Skin of body (tissue), 2 donors: ENCODE measurements around the gene WWP2. TPM values are rescaled to one million over a fixed set of nuclear protein-coding genes. Genes with fewer than 3 reads are reported as not detected.
"Not testable (repeated sequence)": the region's sequence is repeated elsewhere in the genome, so short reads cannot be mapped to it uniquely, and the experiment has no call there.

ENCODE experiments used
- DNase-seq: peaks from one replicate; lab custom pipeline; 2025; lab: John Stamatoyannopoulos, UW
- total RNA-seq: library from RNA; depleted of rRNA; stranded (reverse); fragments of >200 nt; gene quantifications from one replicate; pipeline ENCODE4 v1.2.3, GENCODE V29; 2014

The WWP2 gene
- total RNA-seq, 1 donor from 2014 or later = 13.6 TPM

DNA sequence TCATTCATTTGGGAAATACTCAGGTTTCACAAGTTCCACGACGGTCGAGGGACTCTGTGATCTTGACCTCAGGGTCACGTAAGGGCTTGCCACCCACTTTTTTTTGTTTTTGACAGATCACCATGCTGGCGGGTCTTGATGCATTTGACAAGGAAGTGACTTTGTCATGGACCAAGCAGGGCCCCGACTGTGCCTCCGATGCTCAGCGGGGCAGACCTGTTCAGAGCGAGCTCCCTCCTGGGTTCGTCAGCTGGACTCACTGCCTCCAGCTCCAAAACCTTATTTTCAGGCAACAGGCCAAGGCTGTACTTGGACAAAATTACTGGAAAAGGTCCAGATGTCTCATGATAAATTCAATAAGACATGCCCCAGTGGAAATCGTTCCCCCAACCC, 180.0 kb downstream of the WWP2 start:
- DNase-seq = no peak

DNA sequence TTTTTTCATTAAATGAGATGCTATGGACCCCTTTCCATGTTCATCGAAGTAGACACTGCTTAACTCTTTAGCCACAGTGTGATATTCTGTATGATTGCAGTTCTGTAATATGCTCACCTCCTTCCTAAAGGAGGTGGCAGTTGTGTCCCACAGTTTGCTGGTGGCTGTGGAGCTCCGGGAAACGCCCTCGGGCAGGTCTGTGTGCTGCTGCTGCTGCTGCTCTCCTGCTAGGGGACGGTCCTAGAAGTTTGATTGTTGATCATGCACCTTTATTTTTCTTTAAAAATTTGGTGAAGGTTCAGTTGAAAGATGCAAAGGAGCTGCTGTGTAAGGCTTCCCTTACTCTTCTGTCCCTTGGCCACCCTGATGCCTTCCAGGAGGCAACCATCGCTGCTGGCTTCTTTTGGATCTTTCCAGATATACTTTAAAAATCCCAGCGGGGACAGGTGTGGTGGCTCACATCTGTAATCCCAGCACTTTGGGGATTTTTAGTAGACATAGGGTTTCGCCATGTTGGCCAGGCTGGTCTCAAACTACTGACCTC, 180.6 kb downstream of the WWP2 start:
- DNase-seq = no peak

GRCh38 chr16:69943241-69944036, 181.3 kb downstream of the WWP2 start:
- not testable (repeated sequence) for DNase-seq

DNA sequence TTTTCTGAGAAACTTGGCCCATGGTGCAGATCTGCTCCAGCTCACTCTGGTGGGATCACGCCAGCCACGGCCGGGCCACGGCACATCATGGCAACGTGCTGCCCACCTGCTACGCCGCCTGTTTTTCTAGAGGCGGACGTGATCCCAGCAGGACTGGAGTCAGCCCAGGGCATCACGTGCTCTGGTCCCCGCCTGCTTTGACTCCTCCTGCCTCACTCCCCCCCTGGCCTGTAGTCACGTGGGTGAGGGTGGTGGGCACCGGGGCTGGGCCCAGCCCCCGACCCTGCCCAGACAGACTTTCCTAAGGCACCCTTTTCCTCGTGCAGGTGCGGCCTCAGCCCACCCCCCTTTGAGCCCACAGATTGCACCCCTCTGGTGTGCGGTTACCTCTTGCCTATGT, 188.3 kb downstream of the WWP2 start:
- DNase-seq = not testable (repeated sequence)

DNA sequence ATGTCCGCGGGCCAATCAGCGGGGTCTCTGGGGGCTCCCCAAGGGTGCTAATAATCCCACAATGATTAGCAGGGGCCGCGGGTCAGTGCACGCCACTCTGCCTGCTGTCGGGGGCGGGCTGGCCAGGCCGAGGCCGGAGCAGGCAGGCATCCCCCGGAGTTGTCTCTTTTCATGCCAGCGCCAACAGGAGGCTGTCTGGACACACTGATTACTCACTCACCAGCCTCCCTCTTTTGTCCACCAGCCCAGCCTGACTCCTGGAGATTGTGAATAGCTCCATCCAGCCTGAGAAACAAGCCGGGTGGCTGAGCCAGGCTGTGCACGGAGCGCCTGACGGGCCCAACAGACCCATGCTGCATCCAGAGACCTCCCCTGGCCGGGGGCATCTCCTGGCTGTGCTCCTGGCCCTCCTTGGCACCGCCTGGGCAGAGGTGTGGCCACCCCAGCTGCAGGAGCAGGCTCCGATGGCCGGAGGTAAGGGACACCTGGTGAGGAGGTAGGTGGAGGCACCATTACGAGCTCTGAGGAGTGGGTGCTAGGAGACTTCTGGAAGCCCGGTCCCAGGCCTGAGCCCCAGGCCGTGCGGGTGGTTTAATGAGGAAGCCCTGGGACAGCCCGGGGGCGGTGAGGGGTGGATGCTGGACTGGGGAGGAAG, 189.0 kb downstream of the WWP2 start, which contains the start of gene CLEC18A:
CLEC18A (plus strand) TSS at position 318 of the 655 bp plus-strand sequence; CDS start at position 351, 33 bp downstream.
- not testable (repeated sequence) for DNase-seq

DNA sequence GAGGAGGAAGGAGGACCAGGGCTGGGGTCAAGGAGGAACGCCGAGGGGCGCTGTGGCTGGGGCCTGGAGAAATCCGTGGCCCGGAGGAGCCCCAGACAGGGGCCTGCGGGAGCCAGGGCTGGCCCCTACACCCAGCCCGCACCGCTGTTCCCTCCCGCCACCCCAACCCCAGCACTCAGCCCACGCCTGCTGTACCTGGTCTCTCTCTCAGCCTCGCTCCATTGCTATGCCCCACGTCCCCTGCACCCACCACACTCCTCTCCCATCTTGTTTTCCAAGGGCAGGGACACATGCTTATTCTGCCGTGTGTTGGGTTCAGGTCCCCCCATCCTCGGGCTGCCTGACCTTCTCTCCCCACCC, 189.5 kb downstream of the WWP2 start:
- not testable (repeated sequence) for DNase-seq

DNA sequence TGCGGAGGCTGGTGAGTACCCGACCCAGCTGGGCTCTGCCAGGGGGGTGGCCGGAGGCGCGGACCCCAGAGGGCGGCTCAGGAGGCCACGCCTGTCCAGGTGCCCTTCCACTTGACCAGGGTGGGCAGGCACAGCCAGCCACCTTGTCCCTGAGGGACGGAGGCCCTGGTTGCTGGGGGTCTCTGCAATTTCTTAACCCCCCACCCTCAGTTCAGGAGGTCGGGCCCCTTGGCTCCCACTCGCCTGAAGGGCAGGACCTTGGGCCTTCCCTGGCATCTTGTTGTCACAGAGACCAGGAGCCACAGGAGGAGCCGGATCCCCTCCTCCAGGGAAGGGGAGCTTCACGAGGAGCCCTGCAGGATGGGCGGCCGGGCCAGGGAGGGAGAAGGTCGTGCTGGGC, 190.0 kb downstream of the WWP2 start:
- not testable (repeated sequence) for DNase-seq

DNA sequence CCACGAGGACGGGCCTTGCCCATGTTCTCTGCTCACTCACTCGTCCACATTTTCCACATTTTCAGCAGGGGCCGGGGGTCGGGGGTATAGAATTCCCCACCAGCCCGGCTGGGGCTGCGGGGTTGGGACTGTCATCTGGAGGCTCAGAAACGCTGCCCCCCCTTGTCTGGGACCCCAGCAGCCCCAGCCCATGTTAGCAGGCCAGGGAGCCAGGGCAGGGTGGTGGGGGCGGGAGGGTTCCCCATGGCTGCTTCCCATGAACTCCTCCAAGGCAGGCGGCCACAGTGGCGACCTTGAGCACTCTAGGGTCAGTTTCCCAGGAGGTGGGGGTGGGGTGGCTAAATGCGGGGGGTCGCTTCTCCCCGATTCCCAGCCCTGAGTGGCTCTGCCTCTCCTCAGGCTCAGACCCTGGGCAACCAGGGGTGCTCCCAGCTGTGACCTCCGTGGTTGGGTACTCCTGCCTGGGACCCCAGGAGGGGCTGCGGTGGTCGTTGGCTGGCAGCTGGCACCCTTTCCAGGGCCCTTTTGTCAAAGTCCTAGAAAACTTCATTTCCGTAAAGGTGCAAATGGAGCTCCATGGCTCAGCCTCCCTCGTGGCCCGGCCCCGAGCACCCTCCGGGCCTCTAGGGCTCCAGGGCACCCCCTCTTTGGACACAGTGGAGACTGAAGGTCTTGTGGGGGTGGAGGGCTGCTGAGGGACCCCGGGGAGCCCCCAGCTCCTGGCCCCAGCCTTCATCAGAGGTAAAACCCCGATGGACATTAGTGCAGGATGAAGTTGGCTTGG, 190.6 kb downstream of the WWP2 start:
- not testable (repeated sequence) for DNase-seq

DNA sequence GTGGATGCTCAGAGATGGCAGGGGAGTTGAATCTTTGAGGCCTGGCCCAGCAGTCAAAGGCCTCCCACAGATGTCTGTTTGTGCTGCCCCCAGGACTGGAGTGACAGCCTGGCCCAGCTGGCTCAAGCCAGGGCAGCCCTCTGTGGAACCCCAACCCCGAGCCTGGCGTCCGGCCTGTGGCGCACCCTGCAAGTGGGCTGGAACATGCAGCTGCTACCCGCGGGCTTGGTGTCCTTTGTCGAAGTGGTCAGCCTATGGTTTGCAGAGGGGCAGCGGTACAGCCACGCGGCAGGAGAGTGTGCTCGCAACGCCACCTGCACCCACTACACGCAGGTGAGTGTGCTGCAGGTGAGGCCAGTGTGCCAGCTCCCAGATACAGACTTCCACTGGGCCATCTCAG, 192.1 kb downstream of the WWP2 start:
- DNase-seq = not testable (repeated sequence)

DNA sequence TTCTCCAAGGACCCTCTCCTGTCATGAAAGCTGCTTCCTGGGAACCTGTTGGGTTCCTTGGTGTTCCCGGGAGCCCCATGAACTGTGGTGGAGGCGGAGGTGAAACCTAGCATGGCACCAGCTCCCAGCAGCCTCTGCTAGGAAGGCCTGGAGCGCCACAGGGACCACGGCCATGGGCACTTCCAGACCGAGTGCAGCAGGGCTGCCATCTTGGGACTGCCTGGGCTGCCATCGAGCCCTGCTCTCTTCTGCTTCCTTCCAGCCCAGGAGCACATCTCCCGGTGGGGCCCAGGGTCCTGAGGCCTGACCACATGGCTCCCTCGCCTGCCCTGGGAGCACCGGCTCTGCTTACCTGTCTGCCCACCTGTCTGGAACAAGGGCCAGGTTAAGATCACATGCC, 201.2 kb downstream of the WWP2 start:
- not testable (repeated sequence) for DNase-seq

GRCh38 chr16:69964960-69965660, 203.0 kb downstream of the WWP2 start:
- not testable (repeated sequence) for DNase-seq

GRCh38 chr16:69965661-69966054, 203.5 kb downstream of the WWP2 start:
- DNase-seq = not testable (repeated sequence)

GRCh38 chr16:69967688-69968087, 205.6 kb downstream of the WWP2 start:
- DNase-seq = not testable (repeated sequence)

DNA sequence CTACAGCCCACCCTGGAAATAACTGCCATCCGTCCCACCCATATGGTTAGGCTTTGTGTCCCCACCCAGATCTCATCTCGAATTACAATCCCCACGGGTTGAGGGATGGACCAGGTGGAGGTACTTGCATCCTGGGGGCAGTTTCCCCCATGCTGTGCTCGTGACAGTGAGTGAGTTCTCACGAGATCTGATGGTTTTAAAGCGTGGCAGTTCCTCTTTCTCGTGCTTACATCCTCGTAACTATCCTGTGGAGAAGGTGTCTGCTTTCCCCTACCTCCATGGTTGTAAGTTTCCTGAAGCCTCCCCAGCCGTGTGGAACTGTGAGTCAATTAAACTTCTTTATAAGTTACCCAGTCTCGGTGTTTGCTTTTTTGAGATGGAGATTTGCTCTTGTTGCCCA, 206.0 kb downstream of the WWP2 start:
- not testable (repeated sequence) for DNase-seq

DNA sequence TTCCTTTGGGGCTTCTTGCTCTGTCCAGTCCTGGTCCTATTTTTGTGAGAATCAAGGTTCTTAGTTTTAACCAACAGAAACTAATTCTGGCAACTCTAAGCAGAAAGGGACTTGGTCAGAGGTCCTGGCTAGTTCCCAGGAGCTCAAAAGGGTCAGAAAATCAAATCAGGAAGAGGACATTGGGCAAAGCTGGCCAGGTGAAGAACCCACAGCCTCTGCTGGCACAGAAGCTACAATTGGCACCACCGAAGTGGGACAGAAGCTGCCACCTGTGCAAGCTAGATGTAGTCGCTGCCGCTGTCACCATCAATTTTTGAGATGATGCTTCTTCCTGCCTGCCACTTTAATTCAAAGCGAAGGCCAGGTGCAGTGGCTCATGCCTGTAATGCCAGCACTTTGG, 207.5 kb downstream of the WWP2 start:
- not testable (repeated sequence) for DNase-seq

DNA sequence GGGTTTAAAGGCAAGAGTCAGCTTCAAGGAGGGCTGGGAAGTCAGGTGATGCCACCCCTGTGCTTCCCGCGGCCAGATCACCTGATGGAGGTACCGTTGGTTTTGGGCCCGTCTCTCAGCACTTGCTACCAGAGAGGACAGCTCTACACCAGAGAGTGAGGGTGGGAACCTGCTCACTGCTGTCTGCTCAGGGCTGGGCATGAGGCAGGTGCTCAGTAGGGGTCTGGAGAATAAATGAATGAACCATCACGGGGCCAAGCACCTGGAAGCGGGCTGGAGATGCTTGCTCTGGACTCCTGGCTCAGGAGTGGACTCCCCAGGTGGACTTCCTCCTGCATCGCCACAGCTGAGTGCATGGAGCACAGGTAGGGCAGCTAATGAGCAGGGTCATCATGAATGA, 210.0 kb downstream of the WWP2 start:
- DNase-seq = not testable (repeated sequence)

DNA sequence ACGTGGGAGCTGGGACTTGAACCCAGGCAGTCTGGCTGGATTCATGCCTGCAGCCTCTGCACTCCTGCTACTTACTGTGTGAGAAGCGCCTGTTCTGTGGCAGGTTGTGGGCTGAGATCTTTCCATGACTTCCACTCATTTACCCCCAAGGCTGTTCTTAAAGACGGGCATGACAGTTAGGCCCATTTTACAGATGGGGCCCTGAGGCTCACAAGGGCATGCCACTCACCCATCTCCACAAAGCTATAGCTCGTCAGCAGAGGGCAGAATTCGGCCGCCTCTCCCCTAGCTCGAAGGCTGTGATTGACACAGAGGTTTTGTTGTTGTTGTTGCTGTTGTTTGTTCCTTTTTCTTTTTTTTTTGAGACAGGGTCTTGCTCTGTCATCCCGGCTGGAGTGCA, 210.8 kb downstream of the WWP2 start:
- DNase-seq = not testable (repeated sequence)

- DNase-seq = not testable (repeated sequence)
These were observed 223.1 kb downstream of the WWP2 start for GRCh38 chr16:69985196-69985595.
